Measurements from ENCODE around the gene NCEH1. TPM values are rescaled to one million over a fixed set of nuclear protein-coding genes. Genes with fewer than 3 reads are reported as not detected.

The NCEH1 gene
- total RNA-seq, 1 experiment from 2014 or later: 11.5 TPM

DNA sequence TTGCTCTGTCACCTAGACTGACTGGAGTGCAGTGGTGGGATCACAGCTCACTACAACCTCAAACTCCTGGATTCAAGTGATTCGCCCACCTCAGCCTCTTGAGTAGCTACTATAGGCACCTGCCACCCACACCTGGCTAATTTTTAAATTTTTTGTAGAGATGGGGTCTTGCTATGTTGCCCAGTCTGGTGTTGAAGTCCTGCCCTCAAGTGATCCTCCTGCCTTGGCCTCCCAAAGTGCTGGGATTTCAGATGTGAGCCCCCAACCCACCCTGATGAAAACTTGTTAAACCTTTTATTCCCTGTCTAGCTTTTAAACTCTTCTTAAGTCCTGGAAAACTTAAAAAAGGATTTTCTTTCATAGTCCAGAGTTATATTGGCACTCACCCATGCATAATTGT lies 42.3 kb upstream of the NCEH1 start:
- ChIA-PET RAD21 (ENCODE audit: low non-redundant PET in 1 of 2, low total read pairs in 2 of 2, uncharacterized antibody in 2 of 2, unreplicated experiment in 2 of 2) (no interaction called here), CTCF (no interaction called here), POLR2A (no interaction called here)
- Histone ChIP-seq H3K27me3 (ENCODE audit: insufficient read depth, low read length) (no peaks in the 10 kb centered on the region), H3K27ac (ENCODE audit: low read depth, low read length) (no peak overlapping the region), H4K20me1 (ENCODE audit: insufficient read depth) (peaks cover 3% of the 10 kb centered on the region; the same call in 1 of the 2 replicates), H3K9ac (ENCODE audit: low read length) (no peak overlapping the region), H3K9me3 (ENCODE audit: control insufficient read depth in 1 of 2, insufficient read depth in 1 of 2, low read depth in 1 of 2, low read length in 2 of 2) (no peaks in the 10 kb centered on the region), H3K36me3 (ENCODE audit: control insufficient read depth in 1 of 2, insufficient read depth in 2 of 2, low read length in 2 of 2) (peaks cover 20 to 34% of the 10 kb centered on the region in 2 experiments), H3K9me2 (ENCODE audit: insufficient read depth) (no peaks in the 10 kb centered on the region), H3K79me2 (ENCODE audit: insufficient read depth, low read length) (peaks cover 72% of the 10 kb centered on the region), H3K4me2 (ENCODE audit: low read length) (no peak overlapping the region), H3K4me1 (ENCODE audit: control insufficient read depth in 1 of 2, insufficient read depth in 2 of 2, low read length in 2 of 2) (peaks cover 19 to 39% of the 10 kb centered on the region in 2 experiments), H2AFZ (ENCODE audit: low read depth, low read length, poor library complexity, severe bottlenecking) (no peak overlapping the region), H3K4me3 (replicated peaks in 1 of 2; ENCODE audit: low read depth in 1 of 2, low read length in 2 of 2) (no peak overlapping the region)
- intact Hi-C loops (cut with micrococcal nuclease): no loop called here
- ATAC-seq (no peak), DNase-seq (ENCODE audit: low read depth, low spot score) (no peak)
- no TSS peak for BruUV-seq (replicated peaks)
- TF ChIP-seq ELF1 (IDR thresholded peaks at IDR 0.05; ENCODE audit: borderline replicate concordance, low read depth) (no peak), ZFX (IDR thresholded peaks at IDR 0.05) (no peak), CEBPB (IDR thresholded peaks at IDR 0.05; ENCODE audit: low read depth) (no peak)
- TF ChIP-seq, protein P1, sequence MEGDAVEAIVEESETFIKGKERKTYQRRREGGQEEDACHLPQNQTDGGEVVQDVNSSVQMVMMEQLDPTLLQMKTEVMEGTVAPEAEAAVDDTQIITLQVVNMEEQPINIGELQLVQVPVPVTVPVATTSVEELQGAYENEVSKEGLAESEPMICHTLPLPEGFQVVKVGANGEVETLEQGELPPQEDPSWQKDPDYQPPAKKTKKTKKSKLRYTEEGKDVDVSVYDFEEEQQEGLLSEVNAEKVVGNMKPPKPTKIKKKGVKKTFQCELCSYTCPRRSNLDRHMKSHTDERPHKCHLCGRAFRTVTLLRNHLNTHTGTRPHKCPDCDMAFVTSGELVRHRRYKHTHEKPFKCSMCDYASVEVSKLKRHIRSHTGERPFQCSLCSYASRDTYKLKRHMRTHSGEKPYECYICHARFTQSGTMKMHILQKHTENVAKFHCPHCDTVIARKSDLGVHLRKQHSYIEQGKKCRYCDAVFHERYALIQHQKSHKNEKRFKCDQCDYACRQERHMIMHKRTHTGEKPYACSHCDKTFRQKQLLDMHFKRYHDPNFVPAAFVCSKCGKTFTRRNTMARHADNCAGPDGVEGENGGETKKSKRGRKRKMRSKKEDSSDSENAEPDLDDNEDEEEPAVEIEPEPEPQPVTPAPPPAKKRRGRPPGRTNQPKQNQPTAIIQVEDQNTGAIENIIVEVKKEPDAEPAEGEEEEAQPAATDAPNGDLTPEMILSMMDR (IDR thresholded peaks at IDR 0.05 in 2 of 3, conservative IDR thresholded peaks at IDR 0.05 in 1 of 3; ENCODE audit: borderline replicate concordance in 1 of 3, insufficient read depth in 1 of 3, low read depth in 2 of 3, low read length in 2 of 3): no peak

DNA sequence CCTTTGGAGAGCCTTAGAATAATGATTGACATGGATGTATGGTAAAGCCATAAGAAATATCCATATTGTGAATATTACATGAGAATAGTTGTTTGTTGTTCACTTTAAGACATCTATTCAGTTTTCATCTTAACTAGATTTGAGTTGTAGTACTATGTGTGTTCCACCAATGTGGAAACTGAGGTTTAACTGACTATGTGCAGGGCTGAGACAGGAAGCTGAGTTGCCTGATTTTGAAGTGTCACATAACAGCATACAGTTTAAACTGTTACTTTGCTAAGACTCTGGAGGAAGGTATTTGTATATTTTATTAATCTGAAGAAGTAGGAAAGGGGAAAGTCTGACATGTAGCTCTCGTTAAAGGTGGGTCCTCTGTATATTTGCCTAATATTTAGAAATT lies 41.8 kb upstream of the NCEH1 start:
- peaks cover 67% of the 10 kb centered on the region for H3K79me2 ChIP-seq (ENCODE audit: insufficient read depth, low read length)
- peak overlapping the region; percentile 68; the same call in 1 of the 2 replicates for H3K4me2 ChIP-seq (ENCODE audit: low read length)
- H3K27me3 ChIP-seq (ENCODE audit: insufficient read depth, low read length): no peaks in the 10 kb centered on the region
- ChIA-PET POLR2A (no interaction called here), RAD21 (ENCODE audit: low non-redundant PET in 1 of 2, low total read pairs in 2 of 2, uncharacterized antibody in 2 of 2, unreplicated experiment in 2 of 2) (no interaction called here), CTCF (no interaction called here)
- no peaks in the 10 kb centered on the region for H3K9me2 ChIP-seq (ENCODE audit: insufficient read depth)
- peaks cover 18 to 31% of the 10 kb centered on the region in 2 experiments for H3K36me3 ChIP-seq (ENCODE audit: control insufficient read depth in 1 of 2, insufficient read depth in 2 of 2, low read length in 2 of 2)
- H2AFZ ChIP-seq (ENCODE audit: low read depth, low read length, poor library complexity, severe bottlenecking): no peak overlapping the region
- no peaks in the 10 kb centered on the region for H3K9me3 ChIP-seq (ENCODE audit: control insufficient read depth in 1 of 2, insufficient read depth in 1 of 2, low read depth in 1 of 2, low read length in 2 of 2)
- no peak overlapping the region for H3K27ac ChIP-seq (ENCODE audit: low read depth, low read length)
- BruUV-seq (replicated peaks): no TSS peak
- no peak overlapping the region; a peak in 1 of 4 replicates for H3K4me3 ChIP-seq (replicated peaks in 1 of 2; ENCODE audit: low read depth in 1 of 2, low read length in 2 of 2)
- TF ChIP-seq YY1 (IDR thresholded peaks at IDR 0.05; ENCODE audit: extremely low read depth, insufficient replicate concordance, low read depth, low read length) (no peak), SP1 (IDR thresholded peaks at IDR 0.05; ENCODE audit: low read depth) (no peak), FOSL1 (IDR thresholded peaks at IDR 0.05; ENCODE audit: low read depth) (no peak), RAD21 (IDR thresholded peaks at IDR 0.05; ENCODE audit: low read depth) (no peak), POLR2A (IDR thresholded peaks at IDR 0.05; ENCODE audit: borderline replicate concordance, extremely low read depth, insufficient read depth, insufficient read length) (no peak), EZH2phosphoT487 (IDR thresholded peaks at IDR 0.05; ENCODE audit: borderline replicate concordance) (no peak), CBX3 (IDR thresholded peaks at IDR 0.05; ENCODE audit: low read depth) (no peak)
- TF ChIP-seq, protein P2, sequence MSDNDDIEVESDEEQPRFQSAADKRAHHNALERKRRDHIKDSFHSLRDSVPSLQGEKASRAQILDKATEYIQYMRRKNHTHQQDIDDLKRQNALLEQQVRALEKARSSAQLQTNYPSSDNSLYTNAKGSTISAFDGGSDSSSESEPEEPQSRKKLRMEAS (IDR thresholded peaks at IDR 0.05): no peak
- TF ChIP-seq, protein P3, sequence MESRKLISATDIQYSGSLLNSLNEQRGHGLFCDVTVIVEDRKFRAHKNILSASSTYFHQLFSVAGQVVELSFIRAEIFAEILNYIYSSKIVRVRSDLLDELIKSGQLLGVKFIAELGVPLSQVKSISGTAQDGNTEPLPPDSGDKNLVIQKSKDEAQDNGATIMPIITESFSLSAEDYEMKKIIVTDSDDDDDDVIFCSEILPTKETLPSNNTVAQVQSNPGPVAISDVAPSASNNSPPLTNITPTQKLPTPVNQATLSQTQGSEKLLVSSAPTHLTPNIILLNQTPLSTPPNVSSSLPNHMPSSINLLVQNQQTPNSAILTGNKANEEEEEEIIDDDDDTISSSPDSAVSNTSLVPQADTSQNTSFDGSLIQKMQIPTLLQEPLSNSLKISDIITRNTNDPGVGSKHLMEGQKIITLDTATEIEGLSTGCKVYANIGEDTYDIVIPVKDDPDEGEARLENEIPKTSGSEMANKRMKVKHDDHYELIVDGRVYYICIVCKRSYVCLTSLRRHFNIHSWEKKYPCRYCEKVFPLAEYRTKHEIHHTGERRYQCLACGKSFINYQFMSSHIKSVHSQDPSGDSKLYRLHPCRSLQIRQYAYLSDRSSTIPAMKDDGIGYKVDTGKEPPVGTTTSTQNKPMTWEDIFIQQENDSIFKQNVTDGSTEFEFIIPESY (IDR thresholded peaks at IDR 0.05; ENCODE audit: extremely low read depth, insufficient replicate concordance, low read length): no peak
- H3K4me1 ChIP-seq (ENCODE audit: control insufficient read depth in 1 of 2, insufficient read depth in 2 of 2, low read length in 2 of 2): peaks cover 21 to 44% of the 10 kb centered on the region in 2 experiments
- no peak for DNase-seq (ENCODE audit: low read depth, low spot score)
- ATAC-seq: no peak
- peaks cover 3% of the 10 kb centered on the region; the same call in 1 of the 2 replicates for H4K20me1 ChIP-seq (ENCODE audit: insufficient read depth)
- intact Hi-C loops (cut with micrococcal nuclease): no loop called here
- H3K9ac ChIP-seq (ENCODE audit: low read length): no peak overlapping the region

Measured in HCT116 (cell line).